Progenitor cell of endocrine pancreas (in vitro differentiated cells): ENCODE data around the gene NEK1. TPM values are rescaled to one million over a fixed set of nuclear protein-coding genes. Genes with fewer than 3 reads are reported as not detected.

Experiments
- DNase-seq: peaks from one replicate; pipeline ENCODE4 v3.0.0; 2021; ENCODE audit warnings: low spot score; ENCODE audit not compliant: unreplicated experiment
- H3K27ac Mint-ChIP-seq: 2 replicates; pipeline ENCODE4 v1.8.0; 2021; ENCODE audit warnings: mild to moderate bottlenecking, moderate library complexity, mixed read lengths
- H3K27me3 Mint-ChIP-seq: 2 replicates; pipeline ENCODE4 v1.8.0; 2021; ENCODE audit warnings: mixed read lengths
- H3K36me3 Mint-ChIP-seq: 2 replicates; pipeline ENCODE4 v1.8.0; 2022; ENCODE audit warnings: mixed read lengths; ENCODE audit not compliant: insufficient read depth
- H3K4me1 Mint-ChIP-seq: 2 replicates; pipeline ENCODE4 v1.8.0; 2021; ENCODE audit warnings: low read depth, mixed read lengths
- H3K4me3 Mint-ChIP-seq: 2 replicates; pipeline ENCODE4 v1.8.0; 2021; ENCODE audit warnings: low read depth, mild to moderate bottlenecking, moderate library complexity, mixed read lengths
- H3K9me3 Mint-ChIP-seq: 2 replicates; pipeline ENCODE4 v1.8.0; 2021; ENCODE audit warnings: low read depth, mixed read lengths
- CTCF ChIP-seq: fragments of 200-600 bp; sonication (generic); IDR thresholded peaks from one replicate; pipeline ENCODE4 v1.5.0; 2021; ENCODE audit warnings: antibody characterized with exemption, mild to moderate bottlenecking; ENCODE audit not compliant: unreplicated experiment
- total RNA-seq: library from RNA; stranded (reverse); gene quantifications from 2 replicates; pipeline ENCODE4 v1.2.1, GENCODE V29; 2021

Gene NEK1
- total RNA-seq, 1 donor from 2014 or later: 15.0 TPM

- Mint-ChIP-seq H3K4me1 (peaks cover 34% of the 10 kb centered on the region), H3K36me3 (peaks cover 6% of the 10 kb centered on the region), H3K27me3 (no peaks in the 10 kb centered on the region), H3K27ac (peak overlapping the region; percentile 89), H3K4me3 (no peak overlapping the region), H3K9me3 (no peaks in the 10 kb centered on the region)
- no peak for TF ChIP-seq CTCF
- no peak for DNase-seq
Observed at GRCh38 chr4:169650227-169650936, 38.0 kb upstream of the NEK1 start.

- Mint-ChIP-seq H3K4me3 (peak overlapping the region; percentile 44), H3K27me3 (no peaks in the 10 kb centered on the region), H3K27ac (peak overlapping the region; percentile 89), H3K36me3 (peaks cover 7% of the 10 kb centered on the region), H3K4me1 (peaks cover 34% of the 10 kb centered on the region), H3K9me3 (no peaks in the 10 kb centered on the region)
- DNase-seq: no peak
- TF ChIP-seq CTCF: no peak
Observed at GRCh38 chr4:169649545-169650226, 37.3 kb upstream of the NEK1 start.

- Mint-ChIP-seq H3K9me3 (no peaks in the 10 kb centered on the region), H3K36me3 (peaks cover 9% of the 10 kb centered on the region), H3K4me3 (no peak overlapping the region), H3K27ac (peak overlapping the region; percentile 6), H3K27me3 (no peaks in the 10 kb centered on the region), H3K4me1 (peaks cover 23% of the 10 kb centered on the region)
- TF ChIP-seq CTCF: no peak
- DNase-seq: no peak
Observed at GRCh38 chr4:169645627-169646026, 33.2 kb upstream of the NEK1 start.

- Mint-ChIP-seq H3K9me3 (no peaks in the 10 kb centered on the region), H3K27ac (no peak overlapping the region), H3K4me3 (no peak overlapping the region), H3K4me1 (peaks cover 20% of the 10 kb centered on the region), H3K27me3 (no peaks in the 10 kb centered on the region), H3K36me3 (peaks cover 9% of the 10 kb centered on the region)
- DNase-seq: no peak
- TF ChIP-seq CTCF: no peak
Observed at GRCh38 chr4:169644802-169645201, 32.4 kb upstream of the NEK1 start.

GRCh38 chr4:169640261-169640870 is 28.0 kb upstream of the NEK1 start:
- no peak for TF ChIP-seq CTCF
- DNase-seq: no peak
- Mint-ChIP-seq H3K9me3 (no peaks in the 10 kb centered on the region), H3K27me3 (no peaks in the 10 kb centered on the region), H3K36me3 (peaks cover 28% of the 10 kb centered on the region), H3K4me3 (no peak overlapping the region), H3K27ac (no peak overlapping the region), H3K4me1 (peaks cover 24% of the 10 kb centered on the region)
